Lower lobe of right lung (tissue), 2 donors: ENCODE data around the gene LDHD. TPM values are rescaled to one million over a fixed set of nuclear protein-coding genes. Genes with fewer than 3 reads are reported as not detected.
A peak's percentile ranks its signal among the peaks of the same experiment; 100 is the strongest.

Source experiments
- ATAC-seq, 2 donors: fragments of 200-7000 bp; cut with Tn5 transposase; one replicate each; pipeline ENCODE4 v1.9.1; 2020 to 2022; ENCODE audit warnings: mild to moderate bottlenecking in 2 of 2, moderate library complexity in 2 of 2
- DNase-seq: peaks from one replicate; pipeline ENCODE4 v3.0.0-alpha.2; 2020
- H3K27ac ChIP-seq: fragments of 200-600 bp; one replicate; pipeline ENCODE4 v1.8.0; 2022
- H3K27me3 ChIP-seq: fragments of 200-600 bp; one replicate; pipeline ENCODE4 v1.8.0; 2022; ENCODE audit warnings: low read depth
- H3K36me3 ChIP-seq: fragments of 200-600 bp; one replicate; pipeline ENCODE4 v1.8.0; 2022; ENCODE audit warnings: mild to moderate bottlenecking
- H3K4me1 ChIP-seq: fragments of 200-600 bp; one replicate; pipeline ENCODE4 v1.8.0; 2022
- H3K4me3 ChIP-seq: fragments of 200-600 bp; one replicate; pipeline ENCODE4 v1.8.0; 2022; ENCODE audit warnings: mild to moderate bottlenecking
- H3K9me3 ChIP-seq: fragments of 200-600 bp; one replicate; pipeline ENCODE4 v1.8.0; 2022
- CTCF ChIP-seq: fragments of 200-600 bp; IDR thresholded peaks from one replicate; pipeline ENCODE4 v1.8.0; 2022; ENCODE audit warnings: antibody characterized with exemption, mild to moderate bottlenecking
- intact Hi-C: fragments of 100-400 bp; cut with DNase I; formaldehyde crosslinking; loops from one replicate; pipeline ENCODE4 v1.11.0; 2022
- total RNA-seq: library from RNA; stranded (reverse); fragmentation: NEBNext Ultra II Directional; extraction: Animal tissue kit (Norgen Biotek cat#: 25700); gene quantifications from one replicate; pipeline ENCODE4 v1.2.1, GENCODE V29; 2021
- donor health status: DM: no; HTN: yes; CAD: no; lungs with severe emphysema.

LDHD gene
- total RNA-seq, 1 donor from 2014 or later, result 13.2 TPM

GRCh38 chr16:75101635-75102034, 14.9 kb downstream of the LDHD start:
- Histone ChIP-seq H3K9me3 (no peaks in the 10 kb centered on the region), H3K36me3 (no peaks in the 10 kb centered on the region), H3K27me3 (no peaks in the 10 kb centered on the region), H3K4me1 (peaks cover 63% of the 10 kb centered on the region), H3K4me3 (no peak overlapping the region), H3K27ac (no peak overlapping the region)
- no peak for TF ChIP-seq CTCF
- intact Hi-C loops, result no loop called here
- DNase-seq, result no peak
- no peak for ATAC-seq

- intact Hi-C loops, result no loop called here
- no peaks in the 10 kb centered on the region for H3K9me3 ChIP-seq
- DNase-seq (no peak), ATAC-seq (no peak)
- H3K36me3 ChIP-seq, result no peaks in the 10 kb centered on the region
- H3K27ac ChIP-seq, result peak overlapping the region; percentile 77
- H3K4me3 ChIP-seq, result no peak overlapping the region
- no peaks in the 10 kb centered on the region for H3K27me3 ChIP-seq
- peaks cover 59% of the 10 kb centered on the region for H3K4me1 ChIP-seq
- no peak for TF ChIP-seq CTCF
Measured at GRCh38 chr16:75100603-75100990, 16.0 kb downstream of the LDHD start.

GRCh38 chr16:75099738-75100602, 16.6 kb downstream of the LDHD start:
- peak in 1 of 2 donors; percentile 48 for ATAC-seq
- Histone ChIP-seq H3K9me3 (no peaks in the 10 kb centered on the region), H3K36me3 (peaks cover 2% of the 10 kb centered on the region), H3K27ac (peak overlapping the region; percentile 77), H3K4me3 (no peak overlapping the region), H3K4me1 (peaks cover 53% of the 10 kb centered on the region), H3K27me3 (no peaks in the 10 kb centered on the region)
- TF ChIP-seq CTCF, result no peak
- DNase-seq, result peak; percentile 66
- intact Hi-C loops, result no loop called here

- TF ChIP-seq CTCF, result no peak
Measured at GRCh38 chr16:75099075-75099667, 17.4 kb downstream of the LDHD start.

GRCh38 chr16:75097941-75098901, 18.4 kb downstream of the LDHD start:
- Histone ChIP-seq H3K4me3 (no peak overlapping the region), H3K27ac (peak overlapping the region; percentile 77), H3K36me3 (peaks cover 8% of the 10 kb centered on the region), H3K9me3 (no peaks in the 10 kb centered on the region), H3K27me3 (no peaks in the 10 kb centered on the region), H3K4me1 (peaks cover 47% of the 10 kb centered on the region)
- DNase-seq, result peak; percentile 62
- intact Hi-C loops, result no loop called here
- ATAC-seq, result peak; percentile 74 to 82
- TF ChIP-seq CTCF, result no peak

More at GRCh38 chr16:75099075-75099667, 17.4 kb downstream of the LDHD start:
- Histone ChIP-seq H3K9me3 (no peaks in the 10 kb centered on the region), H3K4me3 (no peak overlapping the region), H3K27ac (peak overlapping the region; percentile 77), H3K4me1 (peaks cover 47% of the 10 kb centered on the region), H3K36me3 (peaks cover 8% of the 10 kb centered on the region), H3K27me3 (no peaks in the 10 kb centered on the region)
- intact Hi-C loops, result no loop called here
- DNase-seq, result no peak
- ATAC-seq, result no peak
